Karpas-422 (cell line): Measurements from ENCODE around the gene UGT1A6. TPM values are rescaled to one million over a fixed set of nuclear protein-coding genes. Genes with fewer than 3 reads are reported as not detected.

Source experiments
- DNase-seq: peaks from one replicate; pipeline ENCODE4 v3.0.0-alpha.2; 2015
- H2AFZ ChIP-seq: fragments of 200-600 bp; sonication (generic); 2 replicates; pipeline ENCODE4 v1.6.1; 2014; ENCODE audit warnings: antibody characterized with exemption, low read length, mixed read lengths
- H3K27ac ChIP-seq: fragments of 200-600 bp; sonication (generic); 2 replicates; pipeline ENCODE4 v1.5.1; 2014; ENCODE audit warnings: mild to moderate bottlenecking, low read length, moderate library complexity
- H3K27me3 ChIP-seq: fragments of 200-600 bp; sonication (generic); 2 replicates; pipeline ENCODE4 v1.6.1; 2014; ENCODE audit warnings: low read length, mixed read lengths
- H3K36me3 ChIP-seq: fragments of 200-600 bp; sonication (generic); 2 replicates; pipeline ENCODE4 v1.6.1; 2014; ENCODE audit warnings: low read length, mixed read lengths; ENCODE audit not compliant: insufficient read depth
- H3K4me1 ChIP-seq: fragments of 200-600 bp; sonication (generic); 2 replicates; pipeline ENCODE4 v1.6.1; 2014; ENCODE audit warnings: mild to moderate bottlenecking, low read length, mixed read lengths
- H3K4me2 ChIP-seq: fragments of 200-600 bp; sonication (generic); 2 replicates; pipeline ENCODE4 v1.6.1; 2014; ENCODE audit warnings: low read length, low read depth, mild to moderate bottlenecking; ENCODE audit not compliant: poor library complexity, severe bottlenecking
- H3K4me3 ChIP-seq: fragments of 200-600 bp; sonication (generic); 2 replicates; pipeline ENCODE4 v1.5.1; 2014; ENCODE audit warnings: mild to moderate bottlenecking, antibody characterized with exemption, low read length, mixed read lengths
- H3K79me2 ChIP-seq: fragments of 200-600 bp; sonication (generic); 2 replicates; pipeline ENCODE4 v1.6.1; 2014; ENCODE audit warnings: mild to moderate bottlenecking, low read length, mixed read lengths
- H3K9ac ChIP-seq: fragments of 200-600 bp; sonication (generic); 2 replicates; pipeline ENCODE4 v1.6.0; 2014; ENCODE audit warnings: low read length
- H3K9me2 ChIP-seq: fragments of 200-600 bp; sonication (generic), shearing (Covaris generic); replicated peaks from 2 replicates; pipeline ENCODE4 v1.6.0; 2014; ENCODE audit warnings: mild to moderate bottlenecking, low read length, moderate library complexity; ENCODE audit not compliant: insufficient read depth
- H3K9me3 ChIP-seq: fragments of 300-700, 200-600 bp; sonication (generic); 2 replicates; pipeline ENCODE4 v1.6.1; 2014; ENCODE audit warnings: low read length, mixed read lengths
- H4K20me1 ChIP-seq: fragments of 200-600 bp; sonication (generic); 2 replicates; pipeline ENCODE4 v1.6.1; 2014; ENCODE audit warnings: mild to moderate bottlenecking, antibody characterized with exemption, low read length, low read depth; ENCODE audit not compliant: insufficient read depth
- total RNA-seq: library from RNA; depleted of rRNA; stranded (reverse); fragments of >200 nt; shearing (Covaris generic); gene quantifications from 2 replicates; pipeline ENCODE4 v1.2.3, GENCODE V29; 2014; ENCODE audit warnings: low replicate concordance

UGT1A6 gene
- total RNA-seq, 1 experiment from 2014 or later: not detected

DNA sequence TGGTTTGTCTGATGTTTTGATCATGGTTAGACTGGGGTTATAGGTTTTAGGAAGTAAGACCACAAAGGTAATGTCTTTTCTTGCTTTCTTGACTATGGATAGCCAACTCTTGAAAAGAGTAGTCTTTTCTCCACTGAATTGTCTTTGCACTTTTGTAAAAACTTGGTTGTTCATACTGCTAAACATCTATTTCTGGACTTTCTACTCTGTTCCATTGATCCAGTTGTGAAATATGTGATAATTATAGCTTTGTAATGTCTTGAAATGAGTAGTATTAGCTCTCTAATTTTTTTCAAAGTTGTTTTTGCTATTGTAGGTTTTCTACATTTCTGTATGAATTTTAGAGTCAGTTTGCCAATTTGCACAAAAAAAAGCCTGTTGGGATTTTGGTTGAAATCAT, 34.1 kb upstream of the UGT1A6 start:
- Histone ChIP-seq H3K4me2 (no peak overlapping the region), H3K27me3 (no peaks in the 10 kb centered on the region), H3K9me2 (no peaks in the 10 kb centered on the region), H3K27ac (no peak overlapping the region), H4K20me1 (no peaks in the 10 kb centered on the region), H3K9me3 (no peaks in the 10 kb centered on the region), H3K79me2 (no peaks in the 10 kb centered on the region), H3K36me3 (no peaks in the 10 kb centered on the region), H3K4me3 (no peak overlapping the region), H2AFZ (no peak overlapping the region), H3K4me1 (no peaks in the 10 kb centered on the region), H3K9ac (no peak overlapping the region)
- DNase-seq: no peak

DNA sequence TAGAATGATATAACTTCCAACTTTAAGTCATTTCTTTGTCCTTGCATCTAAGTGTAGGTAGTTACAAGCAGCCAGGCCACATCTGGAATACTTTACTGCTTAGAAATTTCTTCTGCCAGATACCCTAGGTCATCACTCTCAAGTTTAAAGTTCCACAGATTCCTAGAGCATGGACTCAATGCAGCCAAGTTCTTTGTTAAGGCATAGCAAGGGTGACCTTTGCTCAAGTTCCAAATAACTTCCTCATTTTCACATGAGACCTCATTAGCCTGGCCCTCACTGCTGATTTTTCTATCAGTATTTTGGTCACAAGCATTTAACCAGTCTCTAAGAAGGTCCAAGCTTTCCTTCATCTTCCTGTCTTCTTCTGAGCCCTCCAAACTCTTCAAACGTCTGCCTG, 28.8 kb upstream of the UGT1A6 start:
- Histone ChIP-seq H4K20me1 (no peaks in the 10 kb centered on the region), H3K9me3 (no peaks in the 10 kb centered on the region), H2AFZ (no peak overlapping the region), H3K79me2 (no peaks in the 10 kb centered on the region), H3K36me3 (no peaks in the 10 kb centered on the region), H3K4me2 (no peak overlapping the region), H3K27me3 (no peaks in the 10 kb centered on the region), H3K27ac (no peak overlapping the region), H3K4me1 (no peaks in the 10 kb centered on the region), H3K4me3 (no peak overlapping the region), H3K9ac (no peak overlapping the region), H3K9me2 (no peaks in the 10 kb centered on the region)
- DNase-seq: no peak

DNA sequence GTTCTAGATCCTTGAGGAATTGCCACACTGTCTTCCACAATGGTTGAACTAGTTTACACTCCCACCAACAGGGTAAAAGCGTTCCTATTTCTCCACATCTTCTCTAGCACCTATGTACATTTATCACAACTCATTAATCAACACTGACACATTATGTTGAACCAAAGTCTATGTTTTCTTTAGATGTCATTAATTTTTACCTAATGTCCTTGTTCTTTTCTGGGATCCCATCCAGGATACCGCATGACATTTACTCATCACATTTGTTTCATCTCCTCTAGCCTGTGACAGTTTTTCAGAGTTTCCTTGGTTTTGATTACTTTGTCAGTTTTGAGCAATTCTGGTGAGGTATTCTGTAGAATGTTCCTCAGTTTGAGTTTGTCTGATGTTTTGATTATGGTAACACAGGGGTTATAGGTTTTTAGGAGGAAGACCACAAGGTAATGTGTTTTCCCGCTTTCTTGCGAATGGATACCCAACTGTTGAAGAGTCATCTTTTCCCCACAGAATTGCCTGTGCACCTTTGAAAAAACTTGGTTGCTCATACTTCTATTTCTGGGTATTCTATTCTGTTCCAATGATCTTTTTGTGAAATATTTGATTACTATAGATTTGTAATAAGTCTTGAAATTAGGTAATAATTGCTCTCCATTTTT, 24.0 kb upstream of the UGT1A6 start:
- H3K4me3 ChIP-seq: no peak overlapping the region
- no peaks in the 10 kb centered on the region for H3K36me3 ChIP-seq
- H3K27me3 ChIP-seq: no peaks in the 10 kb centered on the region
- no peak overlapping the region for H3K9ac ChIP-seq
- DNase-seq: no peak
- H3K27ac ChIP-seq: no peak overlapping the region
- no peaks in the 10 kb centered on the region for H3K79me2 ChIP-seq
- H4K20me1 ChIP-seq: no peaks in the 10 kb centered on the region
- H3K4me2 ChIP-seq: no peak overlapping the region
- no peak overlapping the region for H2AFZ ChIP-seq
- H3K4me1 ChIP-seq: peaks cover 4% of the 10 kb centered on the region; the same call in 1 of the 2 replicates
- no peaks in the 10 kb centered on the region for H3K9me2 ChIP-seq
- H3K9me3 ChIP-seq: no peaks in the 10 kb centered on the region

DNA sequence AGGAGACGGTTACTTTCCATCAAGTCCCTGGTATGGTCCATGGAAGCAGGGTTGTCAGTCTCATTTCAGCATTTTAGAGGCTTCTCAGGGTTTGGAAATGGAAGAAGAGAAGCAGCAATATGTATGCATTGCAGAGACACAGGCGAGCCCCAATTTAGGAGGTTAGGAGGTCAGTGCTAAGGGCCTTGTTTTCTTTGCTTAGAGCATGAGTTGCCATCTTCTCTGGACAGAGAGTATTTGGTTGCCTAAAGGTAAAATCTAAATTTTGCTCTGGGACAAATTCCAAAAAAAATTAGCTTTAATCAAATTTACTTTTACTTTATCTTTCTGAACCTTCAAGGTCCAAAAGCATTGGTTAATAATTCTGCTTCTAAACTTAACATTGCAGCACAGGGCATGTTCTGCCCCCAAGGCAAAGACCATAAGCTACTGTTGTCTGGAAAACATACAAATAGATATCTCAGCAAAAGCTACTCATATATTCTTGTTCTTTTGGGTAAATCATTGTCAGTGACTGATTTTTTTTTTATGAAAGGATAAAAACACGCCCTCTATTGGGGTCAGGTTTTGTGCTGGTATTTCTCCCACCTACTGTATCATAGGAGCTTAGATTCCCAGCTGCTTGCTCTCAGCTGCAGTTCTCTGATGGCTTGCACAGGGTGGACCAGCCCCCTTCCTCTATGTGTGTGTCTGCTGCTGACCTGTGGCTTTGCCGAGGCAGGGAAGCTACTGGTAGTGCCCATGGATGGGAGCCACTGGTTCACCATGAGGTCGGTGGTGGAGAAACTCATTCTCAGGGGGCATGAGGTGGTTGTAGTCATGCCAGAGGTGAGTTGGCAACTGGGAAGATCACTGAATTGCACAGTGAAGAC, 21.2 kb upstream of the UGT1A6 start, which contains the start of gene UGT1A9:
Gene UGT1A9, plus strand, starts transcription at position 609 of the 872 bp plus-strand sequence. Its CDS starts 37 bp downstream, at position 646.
- H3K27me3 ChIP-seq: no peaks in the 10 kb centered on the region
- H3K9me2 ChIP-seq: no peaks in the 10 kb centered on the region
- H3K9ac ChIP-seq: no peak within 1 kb of the TSS
- no peaks in the 10 kb centered on the region for H3K9me3 ChIP-seq
- DNase-seq: no peak
- H2AFZ ChIP-seq: no peak within 1 kb of the TSS
- no peaks in the 10 kb centered on the region for H3K79me2 ChIP-seq
- H4K20me1 ChIP-seq: no peaks in the 10 kb centered on the region
- no peak within 1 kb of the TSS for H3K4me3 ChIP-seq
- H3K36me3 ChIP-seq: no peaks in the 10 kb centered on the region
- peaks cover 4% of the 10 kb centered on the region; the same call in 1 of the 2 replicates for H3K4me1 ChIP-seq
- H3K4me2 ChIP-seq: no peak within 1 kb of the TSS
- H3K27ac ChIP-seq: no peak within 1 kb of the TSS

DNA sequence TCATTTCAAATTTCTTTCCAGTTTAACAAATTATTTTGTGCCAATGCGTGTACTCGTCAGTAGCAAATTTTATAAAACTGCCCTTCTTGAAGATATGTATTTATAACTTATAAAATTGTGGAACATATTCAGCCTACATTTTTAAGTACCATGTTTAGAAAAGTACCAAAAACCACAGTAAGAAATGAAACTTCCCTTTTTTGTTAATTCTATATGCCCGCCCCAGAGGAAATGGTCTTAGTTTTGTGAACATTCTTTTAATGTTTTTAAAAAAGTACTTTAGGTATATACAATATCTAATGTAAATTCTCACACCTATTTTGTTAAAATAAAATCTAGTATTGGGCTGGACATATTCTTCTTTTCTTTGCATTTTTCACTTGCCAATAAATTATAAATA, 19.8 kb upstream of the UGT1A6 start:
- no peak for DNase-seq
- H3K9me2 ChIP-seq: no peaks in the 10 kb centered on the region
- H2AFZ ChIP-seq: no peak overlapping the region
- no peak overlapping the region for H3K4me3 ChIP-seq
- no peak overlapping the region for H3K9ac ChIP-seq
- no peak overlapping the region for H3K27ac ChIP-seq
- no peaks in the 10 kb centered on the region for H4K20me1 ChIP-seq
- H3K9me3 ChIP-seq: no peaks in the 10 kb centered on the region
- no peaks in the 10 kb centered on the region for H3K79me2 ChIP-seq
- H3K27me3 ChIP-seq: no peaks in the 10 kb centered on the region
- peaks cover 11% of the 10 kb centered on the region for H3K4me1 ChIP-seq
- no peak overlapping the region for H3K4me2 ChIP-seq
- no peaks in the 10 kb centered on the region for H3K36me3 ChIP-seq

DNA sequence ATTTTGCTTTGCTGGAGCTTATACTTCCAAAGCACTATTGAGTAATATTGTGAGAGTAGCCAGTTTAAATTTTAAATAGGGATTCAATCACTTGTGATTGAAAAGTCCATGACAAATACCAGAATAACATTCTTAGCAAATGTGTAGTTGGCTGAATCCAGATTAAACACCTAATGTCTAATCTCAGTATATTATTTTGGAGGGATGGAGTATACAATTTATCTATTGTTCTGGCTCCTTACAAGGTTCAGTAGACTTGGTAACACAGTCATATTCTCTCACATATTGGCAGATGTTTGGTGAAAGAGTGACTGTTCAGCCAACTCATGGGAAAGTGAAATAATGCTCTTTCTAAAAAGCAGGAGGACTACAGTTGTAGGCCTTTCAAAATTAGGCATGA, 18.8 kb upstream of the UGT1A6 start:
- no peak for DNase-seq
- Histone ChIP-seq H4K20me1 (no peaks in the 10 kb centered on the region), H3K36me3 (no peaks in the 10 kb centered on the region), H3K9me2 (no peaks in the 10 kb centered on the region), H3K27me3 (no peaks in the 10 kb centered on the region), H3K4me3 (no peak overlapping the region), H3K9ac (no peak overlapping the region), H3K27ac (no peak overlapping the region), H3K79me2 (no peaks in the 10 kb centered on the region), H3K4me2 (no peak overlapping the region), H3K4me1 (peaks cover 21% of the 10 kb centered on the region), H2AFZ (no peak overlapping the region), H3K9me3 (no peaks in the 10 kb centered on the region)

DNA sequence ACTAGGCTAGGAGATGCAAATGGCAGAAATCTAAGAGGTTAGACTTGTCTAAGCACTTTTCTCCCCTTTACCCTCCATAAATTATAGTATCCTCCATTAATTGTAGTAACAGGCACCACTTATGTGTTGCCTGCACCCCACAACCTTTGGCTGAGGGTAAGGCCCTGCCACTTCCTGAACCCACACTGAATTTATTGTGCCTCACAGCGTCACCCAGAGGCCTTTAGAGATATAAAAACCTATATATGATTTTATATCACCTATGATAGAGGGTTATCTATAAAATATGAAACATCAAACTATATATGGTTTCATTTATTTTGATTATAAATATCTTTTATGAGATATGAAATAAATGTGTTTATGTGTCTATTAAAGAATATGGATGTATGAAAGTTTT, 18.4 kb upstream of the UGT1A6 start:
- Histone ChIP-seq H3K79me2 (no peaks in the 10 kb centered on the region), H4K20me1 (no peaks in the 10 kb centered on the region), H2AFZ (no peak overlapping the region), H3K4me1 (peaks cover 22% of the 10 kb centered on the region), H3K27me3 (no peaks in the 10 kb centered on the region), H3K4me2 (no peak overlapping the region), H3K9me3 (no peaks in the 10 kb centered on the region), H3K36me3 (no peaks in the 10 kb centered on the region), H3K9me2 (no peaks in the 10 kb centered on the region), H3K9ac (no peak overlapping the region), H3K27ac (no peak overlapping the region), H3K4me3 (no peak overlapping the region)
- peak; percentile 65 for DNase-seq

DNA sequence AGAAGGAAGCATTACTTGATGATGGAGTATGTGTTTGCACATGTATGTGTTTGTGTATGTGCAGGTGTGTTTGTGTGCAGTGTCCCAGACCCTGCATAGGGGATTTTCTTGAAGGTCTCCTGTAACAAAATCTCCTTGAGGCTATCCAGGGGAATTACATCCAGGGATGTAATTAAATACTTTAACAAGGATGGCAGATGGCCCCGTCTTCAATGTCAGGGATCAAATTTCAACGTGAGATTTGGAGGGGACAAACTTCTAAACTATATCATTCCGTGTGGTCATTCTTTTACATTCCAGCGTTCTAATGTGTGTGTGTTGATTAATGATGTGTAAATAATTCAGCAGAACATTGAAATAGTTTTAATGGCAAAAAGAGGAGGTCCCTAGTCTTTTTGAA, 17.7 kb upstream of the UGT1A6 start:
- Histone ChIP-seq H4K20me1 (no peaks in the 10 kb centered on the region), H3K27me3 (no peaks in the 10 kb centered on the region), H3K4me2 (no peak overlapping the region), H2AFZ (no peak overlapping the region), H3K9ac (no peak overlapping the region), H3K9me3 (no peaks in the 10 kb centered on the region), H3K36me3 (no peaks in the 10 kb centered on the region), H3K27ac (no peak overlapping the region), H3K79me2 (no peaks in the 10 kb centered on the region), H3K4me1 (peaks cover 22% of the 10 kb centered on the region), H3K9me2 (no peaks in the 10 kb centered on the region), H3K4me3 (no peak overlapping the region)
- no peak for DNase-seq
